NCI-H226 (cell line): Measurements from ENCODE around the gene PCNX4.

Experiments
- DNase-seq: peaks from one replicate; pipeline ENCODE4 v3.0.0-alpha.2; 2015

The PCNX4 gene

GRCh38 chr14:60212503-60213371 lies 121.0 kb downstream of the PCNX4 start:
- no peak for DNase-seq

GRCh38 chr14:60214003-60214402 lies 122.3 kb downstream of the PCNX4 start:
- no peak for DNase-seq

- no peak for DNase-seq
These were observed 122.8 kb downstream of the PCNX4 start for GRCh38 chr14:60214415-60215126.

GRCh38 chr14:60215127-60215444 lies 123.4 kb downstream of the PCNX4 start:
- no peak for DNase-seq

GRCh38 chr14:60215520-60216420 lies 124.0 kb downstream of the PCNX4 start:
- no peak for DNase-seq

GRCh38 chr14:60217713-60218112 lies 126.0 kb downstream of the PCNX4 start:
- no peak for DNase-seq
